Glutamatergic neuron (in vitro differentiated cells): ENCODE data around the gene BACH2. TPM values are rescaled to one million over a fixed set of nuclear protein-coding genes. Genes with fewer than 3 reads are reported as not detected.

Experiments
- DNase-seq: peaks from one replicate; pipeline ENCODE4 v3.0.0; 2022
- H3K27ac Mint-ChIP-seq: one replicate; pipeline ENCODE4 v1.8.0; 2020; ENCODE audit warnings: mild to moderate bottlenecking, mixed read lengths, inconsistent platforms; ENCODE audit not compliant: unreplicated experiment
- H3K27me3 Mint-ChIP-seq: one replicate; pipeline ENCODE4 v1.8.0; 2020; ENCODE audit warnings: mild to moderate bottlenecking, moderate library complexity, mixed read lengths, inconsistent platforms; ENCODE audit not compliant: unreplicated experiment
- H3K36me3 Mint-ChIP-seq: one replicate; pipeline ENCODE4 v1.8.0; 2020; ENCODE audit warnings: mild to moderate bottlenecking, mixed read lengths, inconsistent platforms; ENCODE audit not compliant: unreplicated experiment
- H3K4me1 Mint-ChIP-seq: one replicate; pipeline ENCODE4 v1.8.0; 2020; ENCODE audit warnings: mild to moderate bottlenecking, low read depth, mixed read lengths, inconsistent platforms; ENCODE audit not compliant: unreplicated experiment
- H3K4me3 Mint-ChIP-seq: one replicate; pipeline ENCODE4 v1.8.0; 2020; ENCODE audit warnings: mild to moderate bottlenecking, mixed read lengths, inconsistent platforms; ENCODE audit not compliant: unreplicated experiment
- H3K9me3 Mint-ChIP-seq: one replicate; pipeline ENCODE4 v1.8.0; 2020; ENCODE audit warnings: mild to moderate bottlenecking, moderate library complexity, mixed read lengths, inconsistent platforms; ENCODE audit not compliant: unreplicated experiment
- total RNA-seq: library from RNA; stranded (reverse); fragmentation: NEBNext Ultra II Directional; extraction: Animal tissue kit (Norgen Biotek cat#: 25700); gene quantifications from one replicate; pipeline ENCODE4 v1.2.1, GENCODE V29; 2021; ENCODE audit not compliant: unreplicated experiment
- TF ChIP-seq, protein P1 (sequence below): fragments of 200-600 bp; sonication (generic); IDR thresholded peaks from one replicate; pipeline ENCODE4 v1.5.0; 2021; ENCODE audit not compliant: partially characterized antibody, unreplicated experiment

Gene BACH2
- total RNA-seq, 1 donor from 2014 or later: 96.4 TPM

GRCh38 chr6:90277302-90278011 lies 19.2 kb downstream of the BACH2 start:
- peaks cover 2% of the 10 kb centered on the region for H3K9me3 Mint-ChIP-seq
- H3K4me1 Mint-ChIP-seq: peaks cover 7% of the 10 kb centered on the region
- peaks cover 4% of the 10 kb centered on the region for H3K36me3 Mint-ChIP-seq
- no peak overlapping the region for H3K27ac Mint-ChIP-seq
- DNase-seq: no peak
- TF ChIP-seq, protein P1, sequence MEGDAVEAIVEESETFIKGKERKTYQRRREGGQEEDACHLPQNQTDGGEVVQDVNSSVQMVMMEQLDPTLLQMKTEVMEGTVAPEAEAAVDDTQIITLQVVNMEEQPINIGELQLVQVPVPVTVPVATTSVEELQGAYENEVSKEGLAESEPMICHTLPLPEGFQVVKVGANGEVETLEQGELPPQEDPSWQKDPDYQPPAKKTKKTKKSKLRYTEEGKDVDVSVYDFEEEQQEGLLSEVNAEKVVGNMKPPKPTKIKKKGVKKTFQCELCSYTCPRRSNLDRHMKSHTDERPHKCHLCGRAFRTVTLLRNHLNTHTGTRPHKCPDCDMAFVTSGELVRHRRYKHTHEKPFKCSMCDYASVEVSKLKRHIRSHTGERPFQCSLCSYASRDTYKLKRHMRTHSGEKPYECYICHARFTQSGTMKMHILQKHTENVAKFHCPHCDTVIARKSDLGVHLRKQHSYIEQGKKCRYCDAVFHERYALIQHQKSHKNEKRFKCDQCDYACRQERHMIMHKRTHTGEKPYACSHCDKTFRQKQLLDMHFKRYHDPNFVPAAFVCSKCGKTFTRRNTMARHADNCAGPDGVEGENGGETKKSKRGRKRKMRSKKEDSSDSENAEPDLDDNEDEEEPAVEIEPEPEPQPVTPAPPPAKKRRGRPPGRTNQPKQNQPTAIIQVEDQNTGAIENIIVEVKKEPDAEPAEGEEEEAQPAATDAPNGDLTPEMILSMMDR: no peak
- H3K4me3 Mint-ChIP-seq: no peak overlapping the region
- H3K27me3 Mint-ChIP-seq: peaks cover 1% of the 10 kb centered on the region

- TF ChIP-seq, protein P1: no peak
- Mint-ChIP-seq H3K4me1 (peaks cover 9% of the 10 kb centered on the region), H3K4me3 (no peak overlapping the region), H3K27me3 (no peaks in the 10 kb centered on the region), H3K36me3 (peaks cover 27% of the 10 kb centered on the region), H3K9me3 (peaks cover 2% of the 10 kb centered on the region), H3K27ac (no peak overlapping the region)
- no peak for DNase-seq
Observed at GRCh38 chr6:90274451-90275030, 22.1 kb downstream of the BACH2 start.

DNA sequence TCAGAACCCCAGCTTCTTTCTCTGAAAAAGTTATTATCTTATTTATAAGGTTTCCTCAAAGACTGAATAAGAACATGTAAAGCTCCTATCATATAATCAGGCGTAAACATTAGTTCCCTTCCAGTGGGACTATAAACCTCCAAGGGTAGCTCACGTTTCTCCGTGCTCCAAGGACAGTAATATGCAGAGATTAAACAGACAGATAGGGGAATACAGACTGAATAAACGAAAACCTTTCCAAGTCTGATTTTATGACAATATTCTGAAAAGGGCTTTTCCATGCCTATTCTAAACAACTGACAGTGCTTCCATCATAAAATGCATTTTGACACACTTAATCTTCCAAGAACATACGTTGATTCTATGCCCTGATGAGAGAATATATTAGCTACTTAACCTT lies 22.8 kb downstream of the BACH2 start:
- Mint-ChIP-seq H3K27ac (no peak overlapping the region), H3K27me3 (no peaks in the 10 kb centered on the region)
- no peak for DNase-seq

DNA sequence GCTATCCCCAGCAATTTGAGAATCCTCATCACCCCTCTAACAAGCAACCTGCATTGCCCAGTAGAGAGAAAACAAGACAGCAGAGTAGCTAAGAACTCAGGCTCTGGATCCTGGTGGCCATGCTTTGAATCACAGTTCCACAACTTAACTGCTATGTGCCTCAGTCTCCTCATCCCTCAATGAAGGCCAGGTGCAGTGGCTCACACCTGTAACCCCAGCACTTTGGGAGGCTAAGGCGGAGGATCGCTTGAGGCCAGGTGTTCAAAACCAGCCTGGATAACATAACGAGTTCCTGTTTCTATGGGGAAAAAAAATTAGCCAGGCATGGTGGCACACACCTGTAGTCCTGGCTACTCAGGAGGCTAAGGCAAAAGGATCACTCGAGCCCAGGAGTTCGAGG lies 23.7 kb downstream of the BACH2 start:
- no peak for DNase-seq
- no peak overlapping the region for H3K4me3 Mint-ChIP-seq
- H3K9me3 Mint-ChIP-seq: no peaks in the 10 kb centered on the region
- peaks cover 27% of the 10 kb centered on the region for H3K36me3 Mint-ChIP-seq
- TF ChIP-seq, protein P1: no peak
- H3K27me3 Mint-ChIP-seq: no peaks in the 10 kb centered on the region
- H3K27ac Mint-ChIP-seq: no peak overlapping the region
- peaks cover 9% of the 10 kb centered on the region for H3K4me1 Mint-ChIP-seq

More for the DNA sequence above, 22.8 kb downstream of the BACH2 start:
- TF ChIP-seq, protein P1: no peak
- H3K9me3 Mint-ChIP-seq: peaks cover 2% of the 10 kb centered on the region
- no peak overlapping the region for H3K4me3 Mint-ChIP-seq
- peaks cover 9% of the 10 kb centered on the region for H3K4me1 Mint-ChIP-seq
- H3K36me3 Mint-ChIP-seq: peaks cover 27% of the 10 kb centered on the region

DNA sequence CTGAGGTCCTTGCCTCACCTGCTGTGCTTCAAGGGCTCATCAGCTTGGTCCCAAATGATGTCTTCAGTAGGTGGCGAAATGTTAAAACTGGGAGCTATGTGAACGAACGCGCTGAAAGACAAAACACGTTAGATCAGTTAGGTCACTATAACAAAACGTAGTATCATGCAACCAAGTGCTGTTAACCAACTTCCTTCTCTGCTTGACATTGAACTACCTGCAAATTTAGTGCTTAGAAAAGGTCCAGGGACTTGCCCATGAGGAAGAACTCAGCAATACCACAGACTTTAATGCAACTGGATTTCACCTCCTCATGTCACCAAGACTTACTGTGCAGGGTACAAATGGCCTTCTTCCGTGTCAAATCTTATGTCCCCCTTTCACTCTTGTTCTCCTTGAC lies 24.8 kb downstream of the BACH2 start:
- H3K27me3 Mint-ChIP-seq: no peaks in the 10 kb centered on the region
- TF ChIP-seq, protein P1: no peak
- no peak for DNase-seq
- peaks cover 9% of the 10 kb centered on the region for H3K4me1 Mint-ChIP-seq
- no peak overlapping the region for H3K27ac Mint-ChIP-seq
- peaks cover 27% of the 10 kb centered on the region for H3K36me3 Mint-ChIP-seq
- H3K9me3 Mint-ChIP-seq: no peaks in the 10 kb centered on the region
- no peak overlapping the region for H3K4me3 Mint-ChIP-seq
